ENCODE data around the gene MEIKIN.

MEIKIN gene

GRCh38 chr5:131945551-131946168 is at the start of gene MEIKIN:
Gene MEIKIN (minus strand): TSS chr5:131945663. CDS start chr5:131945505, 158 bp downstream.
- DNase-seq: no peak

GRCh38 chr5:131994533-131995226 is 49.2 kb upstream of the MEIKIN start:
- DNase-seq: no peak

- no peak for DNase-seq
These were observed 48.6 kb upstream of the MEIKIN start for GRCh38 chr5:131994090-131994489.

- DNase-seq: no peak
These were observed 48.2 kb upstream of the MEIKIN start for GRCh38 chr5:131993676-131994075.

GRCh38 chr5:131992370-131992769 is 46.9 kb upstream of the MEIKIN start:
- DNase-seq: no peak

DNA sequence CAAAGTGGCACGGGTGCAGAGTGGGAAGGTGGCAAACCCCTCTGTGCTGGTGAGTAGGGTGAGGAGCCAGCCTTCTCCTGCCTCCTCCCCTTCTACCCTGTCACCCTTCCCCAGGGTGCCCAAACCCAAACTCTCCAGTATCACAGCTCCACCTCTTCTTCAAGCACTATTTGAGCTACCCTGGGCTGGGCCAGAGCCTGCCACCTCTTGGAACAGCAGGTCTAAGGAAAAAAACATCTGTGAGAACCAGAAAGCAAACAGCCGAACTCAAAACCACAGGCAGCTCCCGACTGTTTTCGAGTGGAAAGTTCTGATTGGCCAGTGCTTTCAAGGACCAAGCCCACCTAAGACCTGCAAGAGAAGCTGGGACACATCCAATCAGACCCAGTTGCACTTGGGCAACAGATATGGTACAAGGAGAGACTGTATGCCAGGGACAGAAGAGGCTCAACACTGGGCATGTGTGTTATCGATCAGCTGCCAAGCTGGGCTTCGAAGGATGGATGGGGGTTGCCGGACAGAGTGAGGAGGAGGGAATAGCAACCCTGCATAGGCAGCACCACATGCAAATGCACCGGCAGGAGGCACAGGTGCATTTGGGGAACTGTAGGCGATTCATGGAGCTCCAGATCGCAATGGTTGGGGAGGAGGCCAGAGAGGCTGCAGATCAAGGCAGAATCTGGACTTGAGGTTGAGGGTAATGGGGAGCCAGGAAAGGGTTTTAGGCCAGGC is 46.3 kb upstream of the MEIKIN start:
- DNase-seq: no peak

DNA sequence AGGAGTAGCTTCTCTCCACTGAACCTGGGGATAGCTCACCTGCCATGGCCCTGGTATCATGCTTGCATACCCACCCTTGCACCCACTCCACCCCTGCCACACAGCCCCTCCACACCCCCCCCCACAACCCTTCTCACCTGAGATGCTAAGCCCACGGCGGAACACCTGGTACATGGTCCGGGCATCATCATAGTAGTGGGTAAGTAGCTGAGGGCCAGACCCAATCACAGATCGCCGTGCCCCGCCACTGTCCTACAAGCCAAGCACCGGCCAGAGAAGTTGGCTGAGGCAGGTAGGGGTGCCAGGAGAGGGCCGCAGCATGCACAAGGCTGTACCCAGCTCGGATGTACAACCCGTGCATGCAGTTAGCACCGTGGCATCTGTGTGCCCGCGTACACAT is 45.3 kb upstream of the MEIKIN start:
- no peak for DNase-seq

DNA sequence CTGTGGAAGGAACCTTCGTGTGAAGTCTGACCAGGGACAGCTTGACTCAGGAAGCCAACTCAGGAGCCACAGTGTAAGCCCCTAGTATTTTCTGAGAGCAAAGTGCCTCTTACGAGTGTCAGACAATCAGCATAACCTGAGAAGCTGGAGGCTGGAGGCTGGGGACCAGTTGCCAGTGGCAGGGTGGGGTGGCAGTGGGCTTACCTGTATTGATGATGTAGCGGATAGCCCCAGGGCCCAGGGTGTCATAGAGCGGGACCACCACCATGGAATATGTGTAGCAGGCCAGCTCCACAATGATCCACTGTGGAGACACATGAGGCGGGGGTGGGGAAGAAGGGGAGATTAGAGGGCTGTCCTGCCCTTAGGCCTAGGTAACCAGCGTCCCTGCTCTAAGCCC is 43.1 kb upstream of the MEIKIN start:
- DNase-seq: no peak

DNA sequence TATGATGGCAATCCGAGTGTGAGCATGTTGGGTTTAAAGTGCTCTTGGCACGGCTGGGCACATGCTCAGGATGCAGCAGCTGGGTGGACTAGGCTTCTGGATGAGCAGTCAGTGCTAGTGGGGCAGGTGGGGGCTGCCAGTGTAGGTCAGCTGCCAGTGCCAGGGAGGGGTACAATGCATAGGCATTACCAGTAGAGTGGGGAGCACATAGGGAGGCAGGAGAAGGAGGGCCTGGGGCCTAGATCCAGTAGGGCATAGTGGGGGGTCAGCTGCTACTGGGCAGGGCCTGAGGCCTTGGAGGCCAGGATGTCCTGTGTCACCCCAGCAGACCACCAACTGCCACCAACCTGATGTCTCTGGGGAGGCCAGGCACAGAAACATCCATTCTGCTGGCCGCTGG is 41.8 kb upstream of the MEIKIN start:
- DNase-seq: no peak

- no peak for DNase-seq
These were observed 40.9 kb upstream of the MEIKIN start for GRCh38 chr5:131986161-131986912.

- DNase-seq: no peak
These were observed 39.6 kb upstream of the MEIKIN start for GRCh38 chr5:131984956-131985665.

- no peak for DNase-seq
These were observed 37.8 kb upstream of the MEIKIN start for GRCh38 chr5:131983244-131983771.

DNA sequence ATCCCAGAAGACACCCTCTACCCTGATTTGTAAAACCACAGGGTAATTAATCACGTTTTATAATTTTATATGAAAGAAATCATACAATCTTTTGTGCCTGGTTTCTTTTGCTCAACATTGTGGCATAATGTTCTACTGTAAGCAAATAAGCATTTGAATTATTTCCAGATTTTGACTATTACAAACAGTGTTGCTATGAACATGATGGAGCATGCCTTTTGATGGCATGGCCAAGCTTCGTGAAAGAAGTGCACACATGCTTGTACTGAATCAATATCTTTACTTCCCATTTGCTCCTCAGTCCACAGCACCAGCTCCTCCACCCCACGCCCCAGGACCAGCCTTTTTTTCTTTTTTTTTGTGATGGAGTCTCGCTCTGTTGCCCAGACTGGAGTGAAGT is 36.1 kb upstream of the MEIKIN start:
- DNase-seq: no peak

GRCh38 chr5:131980696-131981095 is 35.2 kb upstream of the MEIKIN start:
- DNase-seq: no peak

- no peak for DNase-seq
These were observed 34.4 kb upstream of the MEIKIN start for GRCh38 chr5:131979816-131980215.

- DNase-seq: no peak
These were observed 31.7 kb upstream of the MEIKIN start for GRCh38 chr5:131977212-131977604.

- no peak for DNase-seq
These were observed 31.1 kb upstream of the MEIKIN start for GRCh38 chr5:131976414-131977211.

- DNase-seq: no peak
These were observed 29.7 kb upstream of the MEIKIN start for GRCh38 chr5:131974956-131975726.

DNA sequence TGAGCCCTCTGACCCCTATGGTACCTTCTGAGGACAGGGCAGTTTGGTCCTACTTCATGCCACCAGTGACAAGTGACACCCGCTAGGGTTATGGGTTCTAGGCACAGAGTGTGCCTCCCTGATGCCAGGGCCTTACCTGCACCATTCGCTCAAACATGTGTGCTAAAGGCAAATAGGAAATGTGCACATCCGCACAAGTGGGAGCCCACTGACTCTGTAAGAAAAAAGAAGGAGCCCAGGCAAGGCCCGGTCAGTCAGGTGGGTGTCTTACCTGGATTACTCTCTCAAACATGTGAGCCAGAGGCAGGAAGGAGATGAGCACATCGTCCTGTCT is 29.1 kb upstream of the MEIKIN start:
- DNase-seq: no peak

DNA sequence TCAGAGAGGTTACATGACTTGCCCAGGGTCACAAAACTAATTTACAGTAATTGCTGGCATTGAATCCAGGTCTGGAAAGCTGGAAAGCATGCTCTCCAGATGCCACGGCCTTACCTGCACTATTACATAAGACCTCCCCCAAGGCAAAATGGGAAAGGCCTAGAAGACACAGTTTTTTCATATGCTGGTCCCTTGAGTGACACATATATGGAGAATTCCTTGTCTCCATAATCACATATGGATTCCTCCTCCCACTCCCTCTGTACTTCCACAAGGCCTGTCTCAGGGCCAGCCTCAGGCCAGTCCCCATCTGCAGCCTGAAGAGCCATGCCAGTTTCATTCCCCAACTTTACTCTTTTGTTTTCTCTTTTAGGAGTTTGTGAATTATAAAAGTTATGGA is 28.6 kb upstream of the MEIKIN start:
- DNase-seq: no peak

Measured in DMS153 (cell line).